ENCODE measurements around the gene ACACB.
"Not testable (repeated sequence)": the region's sequence is repeated elsewhere in the genome, so short reads cannot be mapped to it uniquely, and the experiment has no call there.

ACACB gene

DNA sequence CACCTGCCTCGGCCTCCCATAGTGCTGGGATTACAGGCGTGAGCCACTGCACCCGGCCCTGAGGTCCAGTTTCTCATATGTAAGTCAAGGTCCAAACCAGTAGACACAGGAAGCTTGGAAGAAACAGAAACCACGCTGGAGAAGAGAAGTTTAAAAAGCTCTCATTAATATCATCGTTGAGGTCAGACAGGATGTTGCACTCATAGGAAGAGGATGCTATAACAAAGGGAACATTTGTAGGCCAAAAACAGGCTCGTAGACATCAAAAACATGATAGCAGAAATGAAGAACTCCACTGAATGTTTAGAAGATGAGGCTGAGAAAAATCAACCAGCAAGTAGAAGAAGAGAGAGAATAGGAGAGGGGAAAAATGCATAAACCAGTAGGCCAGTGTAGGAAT, 46.8 kb downstream of the ACACB start:
- Histone ChIP-seq H3K9me3 (replicated peaks; ENCODE audit: low read length) (no peaks in the 10 kb centered on the region), H3K27me3 (ENCODE audit: control insufficient read depth, insufficient read depth, low read length) (no peaks in the 10 kb centered on the region), H3K4me3 (ENCODE audit: low read length) (no peak overlapping the region), H3K4me2 (ENCODE audit: low read length) (no peak overlapping the region), H3K4me1 (ENCODE audit: control insufficient read depth, insufficient read depth, low read length) (no peaks in the 10 kb centered on the region), H3K9ac (ENCODE audit: low read depth, low read length) (no peak overlapping the region), H3K36me3 (ENCODE audit: insufficient read depth, low read length) (no peaks in the 10 kb centered on the region)

DNA sequence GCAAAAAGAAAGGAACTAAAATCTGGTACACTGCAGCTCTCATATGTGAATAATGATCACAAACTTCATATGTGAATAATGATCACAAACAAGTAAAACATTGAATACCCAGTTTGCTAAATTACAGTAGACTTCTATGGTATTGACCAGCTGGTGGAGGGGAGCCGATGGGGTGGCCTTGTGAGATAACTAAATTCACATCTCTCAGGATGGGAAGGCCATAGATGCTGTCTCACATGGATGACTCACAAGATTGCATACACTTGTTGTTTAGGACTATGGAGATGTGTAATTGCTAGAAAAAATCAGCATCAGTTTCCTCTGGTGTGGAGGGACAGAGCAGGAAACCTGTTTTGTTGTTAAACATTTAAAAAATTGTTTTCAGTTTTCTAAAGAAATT, 49.2 kb downstream of the ACACB start:
- no peaks in the 10 kb centered on the region for H3K4me1 ChIP-seq (ENCODE audit: control insufficient read depth, insufficient read depth, low read length)
- H3K4me2 ChIP-seq (ENCODE audit: low read length), result no peak overlapping the region
- no peak overlapping the region for H3K4me3 ChIP-seq (ENCODE audit: low read length)
- H3K27me3 ChIP-seq (ENCODE audit: control insufficient read depth, insufficient read depth, low read length), result no peaks in the 10 kb centered on the region
- no peaks in the 10 kb centered on the region for H3K36me3 ChIP-seq (ENCODE audit: insufficient read depth, low read length)
- no peaks in the 10 kb centered on the region for H3K9me3 ChIP-seq (replicated peaks; ENCODE audit: low read length)
- no peak overlapping the region for H3K9ac ChIP-seq (ENCODE audit: low read depth, low read length)

DNA sequence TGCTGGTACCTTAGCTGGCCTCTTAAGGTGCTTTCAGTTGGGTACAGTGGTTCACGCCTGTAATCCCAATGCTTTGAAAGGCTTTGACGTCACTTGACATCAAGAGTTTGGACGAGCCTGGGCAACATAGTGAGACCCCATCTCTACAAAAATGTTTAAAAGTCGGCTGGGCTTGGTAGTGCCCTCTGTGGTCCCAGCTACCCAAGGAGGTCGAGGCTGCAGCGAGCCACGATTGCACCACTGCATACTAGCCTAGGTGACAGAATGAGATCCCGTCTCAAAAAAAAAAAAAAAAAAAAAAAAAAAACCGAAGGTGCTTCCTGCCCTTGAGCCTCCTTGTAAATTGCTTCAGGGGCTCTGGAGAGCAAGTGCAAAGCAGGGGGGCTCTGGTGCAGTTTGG, 50.0 kb downstream of the ACACB start:
- no peak overlapping the region for H3K4me3 ChIP-seq (ENCODE audit: low read length)
- H3K9me3 ChIP-seq (replicated peaks; ENCODE audit: low read length), result no peaks in the 10 kb centered on the region

DNA sequence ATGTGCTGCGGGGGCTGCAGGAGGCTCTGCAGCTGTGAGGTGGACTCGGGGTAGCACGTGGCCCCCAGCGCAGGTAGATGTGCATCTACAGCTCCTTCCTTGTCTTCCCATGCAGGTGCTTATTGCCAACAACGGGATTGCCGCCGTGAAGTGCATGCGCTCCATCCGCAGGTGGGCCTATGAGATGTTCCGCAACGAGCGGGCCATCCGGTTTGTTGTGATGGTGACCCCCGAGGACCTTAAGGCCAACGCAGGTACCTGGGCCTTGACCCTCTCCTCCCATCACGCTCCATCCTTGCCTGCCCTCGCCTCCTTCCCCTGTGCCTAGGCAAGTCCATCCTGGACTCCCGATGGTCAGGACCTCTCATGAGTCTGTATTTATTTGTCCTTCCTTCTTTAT, 51.4 kb downstream of the ACACB start:
- Histone ChIP-seq H3K4me1 (ENCODE audit: control insufficient read depth, insufficient read depth, low read length) (no peaks in the 10 kb centered on the region), H3K4me2 (ENCODE audit: low read length) (no peak overlapping the region), H3K36me3 (ENCODE audit: insufficient read depth, low read length) (no peaks in the 10 kb centered on the region), H3K9me3 (replicated peaks; ENCODE audit: low read length) (no peaks in the 10 kb centered on the region), H3K9ac (ENCODE audit: low read depth, low read length) (no peak overlapping the region), H3K4me3 (ENCODE audit: low read length) (no peak overlapping the region), H3K27me3 (ENCODE audit: control insufficient read depth, insufficient read depth, low read length) (no peaks in the 10 kb centered on the region)

More for the DNA sequence above, 50.0 kb downstream of the ACACB start:
- Histone ChIP-seq H3K4me2 (ENCODE audit: low read length) (no peak overlapping the region), H3K9ac (ENCODE audit: low read depth, low read length) (no peak overlapping the region), H3K4me1 (ENCODE audit: control insufficient read depth, insufficient read depth, low read length) (no peaks in the 10 kb centered on the region), H3K36me3 (ENCODE audit: insufficient read depth, low read length) (no peaks in the 10 kb centered on the region), H3K27me3 (ENCODE audit: control insufficient read depth, insufficient read depth, low read length) (no peaks in the 10 kb centered on the region)

DNA sequence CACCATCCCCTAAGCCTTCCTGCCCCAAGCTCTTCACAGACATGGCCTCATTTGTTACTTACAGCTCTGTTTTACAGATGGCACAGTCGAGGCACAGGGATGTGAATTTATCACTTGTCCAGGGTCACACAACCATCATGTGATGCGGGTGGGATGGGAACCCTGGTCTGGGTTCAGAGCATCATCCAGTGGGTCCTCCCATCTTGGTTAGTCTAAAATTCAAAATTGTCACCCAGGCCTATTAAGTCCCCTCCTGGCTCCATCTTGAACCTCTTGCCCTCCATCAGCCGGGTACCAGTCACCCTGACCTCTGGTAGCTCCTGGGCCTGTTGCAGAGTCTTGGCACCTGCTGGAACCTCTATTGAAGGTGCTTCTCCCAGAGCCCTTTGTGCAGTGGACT, 52.9 kb downstream of the ACACB start:
- Histone ChIP-seq H3K36me3 (ENCODE audit: insufficient read depth, low read length) (no peaks in the 10 kb centered on the region), H3K4me2 (ENCODE audit: low read length) (no peak overlapping the region), H3K4me1 (ENCODE audit: control insufficient read depth, insufficient read depth, low read length) (no peaks in the 10 kb centered on the region), H3K9ac (ENCODE audit: low read depth, low read length) (no peak overlapping the region), H3K27me3 (ENCODE audit: control insufficient read depth, insufficient read depth, low read length) (no peaks in the 10 kb centered on the region), H3K4me3 (ENCODE audit: low read length) (no peak overlapping the region), H3K9me3 (replicated peaks; ENCODE audit: low read length) (no peaks in the 10 kb centered on the region)

DNA sequence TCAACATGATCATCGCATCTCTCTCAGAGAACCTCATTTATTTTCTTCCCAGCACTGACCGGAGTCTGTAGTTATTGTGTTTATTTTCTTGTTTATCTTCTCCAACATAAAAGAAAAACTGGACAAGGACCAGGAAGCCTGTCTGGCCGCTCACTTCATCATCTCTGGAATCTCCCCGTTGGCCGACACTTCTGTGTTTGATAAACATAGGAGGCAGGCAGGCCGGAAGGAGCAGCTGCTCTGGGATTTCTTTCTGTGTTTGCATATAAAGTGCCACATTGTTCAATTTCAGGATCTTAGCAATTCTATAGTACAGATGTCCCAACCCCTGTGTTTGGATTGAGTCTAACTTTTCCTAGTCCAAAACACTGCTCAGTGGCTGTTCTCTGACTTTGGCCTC, 53.3 kb downstream of the ACACB start:
- Histone ChIP-seq H3K4me3 (ENCODE audit: low read length) (no peak overlapping the region), H3K9me3 (replicated peaks; ENCODE audit: low read length) (no peaks in the 10 kb centered on the region), H3K4me2 (ENCODE audit: low read length) (no peak overlapping the region), H3K4me1 (ENCODE audit: control insufficient read depth, insufficient read depth, low read length) (no peaks in the 10 kb centered on the region), H3K27me3 (ENCODE audit: control insufficient read depth, insufficient read depth, low read length) (no peaks in the 10 kb centered on the region), H3K36me3 (ENCODE audit: insufficient read depth, low read length) (no peaks in the 10 kb centered on the region), H3K9ac (ENCODE audit: low read depth, low read length) (no peak overlapping the region)

DNA sequence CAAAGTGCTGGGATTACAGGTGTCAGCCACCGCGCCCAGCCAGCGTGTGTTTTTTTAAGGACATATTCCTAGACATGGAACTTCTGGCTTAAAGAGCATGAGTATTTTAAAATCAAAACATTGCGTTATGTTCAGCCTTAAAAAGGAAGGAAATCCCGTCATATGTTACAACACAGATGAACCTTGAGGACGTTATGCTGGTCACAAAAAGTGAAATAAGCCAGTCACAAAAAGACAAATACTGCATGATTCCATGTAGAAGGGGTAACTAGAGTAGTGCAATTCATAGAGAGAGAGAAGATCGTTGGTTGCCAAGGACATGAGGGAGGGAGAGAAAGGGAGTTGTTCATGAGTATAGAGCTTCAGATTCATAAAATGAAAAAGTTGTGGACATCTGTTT, 53.9 kb downstream of the ACACB start:
- Histone ChIP-seq H3K36me3 (ENCODE audit: insufficient read depth, low read length) (no peaks in the 10 kb centered on the region), H3K9ac (ENCODE audit: low read depth, low read length) (no peak overlapping the region), H3K9me3 (replicated peaks; ENCODE audit: low read length) (no peaks in the 10 kb centered on the region), H3K4me3 (ENCODE audit: low read length) (no peak overlapping the region), H3K4me2 (ENCODE audit: low read length) (no peak overlapping the region), H3K27me3 (ENCODE audit: control insufficient read depth, insufficient read depth, low read length) (no peaks in the 10 kb centered on the region), H3K4me1 (ENCODE audit: control insufficient read depth, insufficient read depth, low read length) (no peaks in the 10 kb centered on the region)

DNA sequence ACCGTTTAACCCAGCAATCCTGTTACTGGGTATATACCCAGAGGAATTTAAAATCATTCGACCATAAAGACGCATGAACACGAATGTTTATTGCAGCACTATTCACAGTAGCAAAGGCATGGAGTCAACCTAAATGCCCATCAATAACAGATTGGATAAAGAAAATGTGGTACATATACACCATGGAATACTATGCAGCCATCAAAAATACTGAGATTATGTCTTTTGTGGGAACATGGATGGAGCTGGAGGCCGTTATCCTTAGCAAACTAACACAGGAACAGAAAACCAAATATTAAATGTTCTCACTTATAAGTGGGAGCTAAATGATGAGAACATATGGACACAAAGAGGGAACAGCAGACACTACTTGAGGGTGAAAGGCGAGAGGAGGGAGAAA, 56.4 kb downstream of the ACACB start:
- H3K4me2 ChIP-seq (ENCODE audit: low read length); H3K36me3 ChIP-seq (ENCODE audit: insufficient read depth, low read length); H3K9ac ChIP-seq (ENCODE audit: low read depth, low read length); H3K27me3 ChIP-seq (ENCODE audit: control insufficient read depth, insufficient read depth, low read length); H3K4me1 ChIP-seq (ENCODE audit: control insufficient read depth, insufficient read depth, low read length); H3K9me3 ChIP-seq (replicated peaks; ENCODE audit: low read length); H3K4me3 ChIP-seq (ENCODE audit: low read length): not testable (repeated sequence)

DNA sequence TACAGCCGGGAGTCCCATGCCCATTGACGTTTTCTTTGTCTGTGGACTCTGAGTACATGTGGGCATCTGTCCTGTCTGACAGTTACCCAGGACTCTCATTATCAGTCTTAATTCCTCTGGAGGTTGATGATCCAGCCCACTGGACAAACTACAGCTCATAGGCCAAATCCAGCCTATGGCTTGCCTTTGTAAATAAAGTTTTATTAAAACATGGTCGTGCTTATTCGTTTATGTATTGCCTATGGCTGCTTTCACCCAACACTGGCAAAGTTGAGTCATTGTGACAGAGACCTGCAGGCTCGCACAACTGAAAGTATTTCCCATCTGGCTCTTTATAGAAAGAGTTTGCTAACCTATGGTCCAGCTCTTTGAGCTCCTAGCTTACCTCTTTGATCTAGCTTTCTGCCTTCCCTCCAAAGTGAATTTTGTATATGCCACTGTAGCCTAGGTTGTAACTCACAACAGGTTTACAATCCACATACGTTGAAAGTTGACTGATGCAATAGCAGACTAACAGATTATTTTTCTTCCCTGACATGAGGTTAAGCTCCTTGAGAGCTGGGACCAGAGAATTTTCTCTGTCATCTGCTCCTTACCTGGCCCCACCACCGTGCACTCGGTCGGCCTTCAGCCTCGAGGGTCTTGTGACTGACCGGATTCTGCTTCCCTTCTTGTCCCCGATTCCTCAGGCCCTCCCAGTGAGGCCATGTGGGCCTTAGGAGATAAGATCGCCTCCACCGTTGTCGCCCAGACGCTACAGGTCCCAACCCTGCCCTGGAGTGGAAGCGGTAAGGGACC, 57.3 kb downstream of the ACACB start:
- H3K9me3 ChIP-seq (replicated peaks; ENCODE audit: low read length), result no peaks in the 10 kb centered on the region
- H3K4me1 ChIP-seq (ENCODE audit: control insufficient read depth, insufficient read depth, low read length), result no peaks in the 10 kb centered on the region
- H3K4me3 ChIP-seq (ENCODE audit: low read length), result no peak overlapping the region
- H3K9ac ChIP-seq (ENCODE audit: low read depth, low read length), result no peak overlapping the region
- H3K27me3 ChIP-seq (ENCODE audit: control insufficient read depth, insufficient read depth, low read length), result no peaks in the 10 kb centered on the region
- no peaks in the 10 kb centered on the region for H3K36me3 ChIP-seq (ENCODE audit: insufficient read depth, low read length)
- no peak overlapping the region for H3K4me2 ChIP-seq (ENCODE audit: low read length)

DNA sequence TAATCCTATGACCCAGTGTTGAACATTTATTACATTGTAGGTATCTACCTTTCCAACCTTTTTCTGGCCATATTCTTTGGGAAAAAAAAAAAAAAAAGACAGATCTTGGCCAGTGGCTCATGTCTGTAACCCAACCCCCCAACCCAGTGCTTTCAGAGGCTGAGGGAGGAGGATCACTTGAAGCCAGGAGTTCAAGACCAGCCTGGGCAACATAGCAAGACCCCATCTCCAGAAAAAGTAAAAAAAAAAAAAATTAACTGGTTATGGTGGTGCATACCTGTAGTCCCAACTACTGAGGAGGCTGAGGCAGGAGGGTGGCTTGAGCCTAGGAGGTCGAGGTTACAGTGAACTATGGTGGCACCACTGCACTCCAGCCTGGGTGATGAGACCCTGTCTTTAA, 58.1 kb downstream of the ACACB start:
- Histone ChIP-seq H3K4me3 (ENCODE audit: low read length) (no peak overlapping the region), H3K4me1 (ENCODE audit: control insufficient read depth, insufficient read depth, low read length) (no peaks in the 10 kb centered on the region), H3K27me3 (ENCODE audit: control insufficient read depth, insufficient read depth, low read length) (no peaks in the 10 kb centered on the region), H3K9me3 (replicated peaks; ENCODE audit: low read length) (no peaks in the 10 kb centered on the region), H3K36me3 (ENCODE audit: insufficient read depth, low read length) (no peaks in the 10 kb centered on the region), H3K4me2 (ENCODE audit: low read length) (no peak overlapping the region), H3K9ac (ENCODE audit: low read depth, low read length) (no peak overlapping the region)

DNA sequence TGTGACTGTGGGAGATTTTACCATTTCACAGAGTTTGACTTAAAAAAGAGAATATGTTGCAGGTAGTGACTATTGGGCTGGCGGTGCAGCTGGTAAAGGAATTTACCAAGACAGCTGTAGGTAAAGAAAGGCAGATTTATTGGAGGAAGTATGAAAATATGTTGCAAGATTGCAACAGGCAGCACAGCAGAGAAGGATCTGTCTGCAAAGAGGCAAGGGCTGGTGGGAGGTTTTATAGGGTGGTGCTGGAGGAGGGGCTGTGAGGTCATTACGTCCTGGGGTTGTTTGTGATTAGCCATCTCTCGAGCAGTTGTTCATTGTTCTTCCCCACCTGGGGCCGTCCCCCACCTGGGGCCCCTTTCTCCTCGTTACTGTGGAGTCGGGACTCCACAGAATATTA, 62.1 kb downstream of the ACACB start:
- no peak overlapping the region for H3K9ac ChIP-seq (ENCODE audit: low read depth, low read length)
- H3K27me3 ChIP-seq (ENCODE audit: control insufficient read depth, insufficient read depth, low read length), result no peaks in the 10 kb centered on the region
- no peaks in the 10 kb centered on the region for H3K4me1 ChIP-seq (ENCODE audit: control insufficient read depth, insufficient read depth, low read length)
- H3K4me2 ChIP-seq (ENCODE audit: low read length), result no peak overlapping the region
- H3K4me3 ChIP-seq (ENCODE audit: low read length), result no peak overlapping the region
- H3K9me3 ChIP-seq (replicated peaks; ENCODE audit: low read length), result no peaks in the 10 kb centered on the region
- no peaks in the 10 kb centered on the region for H3K36me3 ChIP-seq (ENCODE audit: insufficient read depth, low read length)

DNA sequence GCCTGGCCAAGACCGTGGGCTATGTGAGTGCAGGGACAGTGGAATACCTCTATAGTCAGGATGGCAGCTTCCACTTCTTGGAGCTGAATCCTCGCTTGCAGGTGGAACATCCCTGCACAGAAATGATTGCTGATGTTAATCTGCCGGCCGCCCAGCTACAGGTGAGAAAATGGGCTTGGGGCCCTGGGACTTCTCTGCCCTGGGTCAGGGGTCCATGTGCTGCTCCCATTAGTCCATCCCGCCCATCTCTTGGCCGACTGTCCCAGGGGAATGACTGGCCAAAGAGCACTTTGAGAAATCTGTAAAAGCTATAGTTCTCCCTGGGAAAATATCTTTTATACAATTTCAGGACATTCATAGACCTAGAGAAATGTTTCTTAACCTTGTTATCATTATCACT, 63.5 kb downstream of the ACACB start:
- H3K4me3 ChIP-seq (ENCODE audit: low read length), result no peak overlapping the region
- no peak overlapping the region for H3K4me2 ChIP-seq (ENCODE audit: low read length)
- H3K9me3 ChIP-seq (replicated peaks; ENCODE audit: low read length), result no peaks in the 10 kb centered on the region
- no peaks in the 10 kb centered on the region for H3K36me3 ChIP-seq (ENCODE audit: insufficient read depth, low read length)
- no peaks in the 10 kb centered on the region for H3K4me1 ChIP-seq (ENCODE audit: control insufficient read depth, insufficient read depth, low read length)
- H3K9ac ChIP-seq (ENCODE audit: low read depth, low read length), result no peak overlapping the region
- H3K27me3 ChIP-seq (ENCODE audit: control insufficient read depth, insufficient read depth, low read length), result no peaks in the 10 kb centered on the region
